Inflammatory macrophage treated with lipopolysaccharide for 1 hour (primary cell): ENCODE measurements around the gene AKR7A2.
"Not testable (repeated sequence)": the region's sequence is repeated elsewhere in the genome, so short reads cannot be mapped to it uniquely, and the experiment has no call there.

ENCODE experiments used
- DNase-seq, 2 donors: peaks; one replicate each; pipeline ENCODE4 v3.0.0-alpha.2; 2020 to 2022

Gene AKR7A2

GRCh38 chr1:19324665-19324990, 12.7 kb upstream of the AKR7A2 start:
- DNase-seq, result no peak

DNA sequence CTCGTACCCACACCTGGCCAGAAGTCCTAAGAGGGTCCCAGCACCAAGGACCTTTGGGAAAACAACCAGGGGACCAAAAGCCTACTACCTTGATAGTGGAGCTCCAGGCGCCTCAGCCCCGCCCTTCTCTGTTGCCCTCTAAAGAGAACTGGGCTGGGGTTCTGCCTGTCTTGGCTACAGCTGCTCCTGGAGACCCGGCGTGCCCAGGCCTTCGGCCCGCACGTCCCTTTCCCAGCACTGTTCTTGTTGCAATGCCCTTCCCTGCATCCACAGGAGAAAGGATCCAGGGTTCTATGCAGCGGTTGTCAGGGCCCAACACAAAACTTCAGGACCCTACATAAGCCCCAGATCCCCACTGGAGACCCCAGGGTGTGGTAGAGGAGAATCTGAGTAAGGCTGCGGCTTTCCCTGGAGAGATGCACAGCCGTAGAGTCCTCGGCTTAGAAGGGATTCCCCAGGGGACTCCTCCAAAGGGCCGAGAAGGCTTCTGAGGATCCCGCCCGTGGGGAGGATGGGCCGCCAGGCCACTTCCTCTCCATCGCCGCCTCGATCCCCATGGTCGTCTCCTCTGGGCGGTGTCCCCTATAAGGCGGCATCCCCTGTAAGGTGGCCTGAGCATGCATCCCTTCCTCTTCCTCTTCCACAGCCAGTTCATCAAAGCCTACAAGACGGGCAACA, 12.2 kb upstream of the AKR7A2 start:
- DNase-seq, result no peak

DNA sequence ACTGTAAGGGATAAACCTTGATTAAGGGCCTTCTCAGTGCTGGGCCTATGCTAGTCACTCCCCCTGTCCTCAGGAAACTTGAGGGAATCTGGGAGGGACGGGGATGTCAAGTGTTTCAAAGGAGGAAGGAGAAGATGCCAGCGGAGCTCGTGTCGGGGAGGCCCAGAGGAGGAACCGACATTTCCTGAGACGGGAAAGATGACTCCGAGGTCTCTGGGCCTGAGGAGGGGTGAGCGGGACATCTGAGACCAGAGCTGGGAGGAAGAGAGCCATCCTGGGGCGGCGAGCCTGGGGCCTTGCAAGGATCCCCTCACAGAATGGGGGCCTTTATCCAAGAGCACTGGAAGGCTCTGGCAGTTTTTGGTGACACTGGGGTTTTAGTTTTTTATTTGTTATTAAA, 10.5 kb upstream of the AKR7A2 start:
- no peak for DNase-seq

- DNase-seq, result no peak
Observed at GRCh38 chr1:19321071-19321470, 9.1 kb upstream of the AKR7A2 start.

DNA sequence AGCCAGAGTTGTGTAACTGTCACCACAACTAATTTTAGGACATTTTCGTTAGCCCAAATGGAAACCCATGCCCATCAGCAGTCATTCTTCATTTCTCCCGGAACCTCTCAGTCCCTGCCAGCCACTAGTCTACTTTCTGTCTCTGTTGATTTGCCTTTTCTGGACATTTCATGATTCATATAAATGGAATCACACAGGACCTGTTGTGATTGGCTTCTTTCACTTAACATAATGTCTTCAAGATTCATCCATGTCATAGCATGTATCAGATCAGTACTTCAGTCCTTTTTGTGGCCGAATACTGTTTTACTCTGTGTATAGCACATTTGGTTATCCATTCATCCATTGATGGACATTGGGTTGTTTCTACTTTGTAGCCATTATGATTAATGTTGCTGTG, 7.3 kb upstream of the AKR7A2 start:
- DNase-seq, result no peak

GRCh38 chr1:19317126-19317910, 5.4 kb upstream of the AKR7A2 start:
- DNase-seq, result no peak

DNA sequence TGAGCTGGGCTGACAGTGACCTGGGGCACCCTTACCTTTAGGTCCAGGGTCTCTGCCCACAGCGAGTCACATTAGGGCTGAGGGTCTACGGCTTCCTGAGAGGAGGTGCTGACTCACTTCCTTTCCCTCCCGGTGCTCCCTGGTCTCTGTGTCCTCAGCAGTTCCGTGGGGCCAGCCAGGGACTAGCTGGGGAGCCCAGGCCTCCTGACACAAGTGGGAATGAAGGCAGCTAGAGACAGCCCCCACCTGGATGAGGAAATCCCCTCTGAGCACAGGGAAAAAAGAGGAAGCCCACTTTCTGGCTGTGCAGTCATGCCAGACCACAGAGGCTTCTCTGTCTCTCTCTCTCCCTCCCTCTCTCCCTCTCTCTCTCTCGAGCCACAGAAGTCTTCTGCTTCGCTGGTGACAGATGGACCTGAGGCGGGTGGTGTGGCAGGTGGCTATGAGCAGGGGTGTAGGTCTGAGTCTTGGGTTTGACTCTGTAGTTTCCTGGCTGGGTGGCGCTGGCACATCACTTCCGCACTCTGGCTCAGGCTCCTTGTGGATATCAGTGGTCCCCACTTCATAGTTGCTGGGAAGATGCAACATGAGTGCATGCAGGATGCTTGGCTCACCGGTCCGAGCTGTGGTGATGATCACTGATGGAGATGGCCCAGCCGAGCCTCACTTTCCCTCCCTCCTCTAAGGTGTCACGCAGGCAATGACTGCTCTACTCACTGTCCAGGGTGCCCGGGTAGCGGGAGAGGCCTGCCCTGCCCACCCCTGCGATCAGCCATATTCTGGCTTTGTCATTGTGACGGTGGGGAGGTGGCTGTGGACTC, 3.6 kb upstream of the AKR7A2 start:
- peak; percentile 21 to 73 for DNase-seq

DNA sequence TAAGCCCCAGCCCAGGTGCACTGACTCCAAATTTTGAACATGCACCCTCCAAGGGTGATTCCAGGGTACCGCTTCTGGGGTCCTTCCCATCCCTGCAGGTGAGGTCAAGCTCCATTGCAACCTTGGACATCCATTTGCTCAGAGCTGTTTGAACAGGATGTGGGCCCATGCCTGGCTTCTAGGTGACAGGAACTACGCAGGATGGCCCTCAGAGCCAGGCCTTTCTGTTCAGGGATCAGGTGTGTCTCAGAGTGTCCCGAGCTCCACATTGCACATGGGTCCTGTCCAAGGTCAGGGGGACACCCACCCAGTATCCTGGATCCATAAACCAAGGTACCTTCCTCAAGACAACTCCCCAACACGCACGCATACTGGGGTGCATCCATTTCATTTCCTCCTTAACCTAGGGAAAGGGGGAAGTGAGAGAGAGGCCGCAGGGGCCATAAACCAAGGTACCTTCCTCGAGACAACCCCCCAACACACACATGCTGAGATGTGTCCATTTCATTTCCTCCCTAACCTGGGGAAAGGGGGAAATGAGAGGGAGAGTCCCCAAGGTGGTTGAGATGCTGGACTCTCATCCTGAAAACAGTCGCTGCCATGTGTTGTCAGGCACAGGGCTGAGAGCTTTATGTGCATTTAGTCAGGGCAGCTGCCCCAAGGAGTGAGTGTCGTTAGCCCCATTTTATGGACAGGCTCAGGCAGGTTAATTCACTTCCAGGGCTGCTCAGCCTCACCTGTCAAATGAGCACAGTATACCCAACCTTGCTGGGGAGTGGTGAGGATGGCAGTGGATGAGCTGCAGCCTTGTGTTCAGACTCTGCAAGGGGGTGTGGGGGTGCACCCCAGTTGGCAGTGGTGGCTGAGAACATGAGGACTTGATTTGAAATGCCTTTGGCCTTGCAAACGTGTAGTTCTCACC, 2.3 kb upstream of the AKR7A2 start:
- DNase-seq, result no peak

GRCh38 chr1:19313636-19313959, 1.7 kb upstream of the AKR7A2 start:
- DNase-seq, result no peak

DNA sequence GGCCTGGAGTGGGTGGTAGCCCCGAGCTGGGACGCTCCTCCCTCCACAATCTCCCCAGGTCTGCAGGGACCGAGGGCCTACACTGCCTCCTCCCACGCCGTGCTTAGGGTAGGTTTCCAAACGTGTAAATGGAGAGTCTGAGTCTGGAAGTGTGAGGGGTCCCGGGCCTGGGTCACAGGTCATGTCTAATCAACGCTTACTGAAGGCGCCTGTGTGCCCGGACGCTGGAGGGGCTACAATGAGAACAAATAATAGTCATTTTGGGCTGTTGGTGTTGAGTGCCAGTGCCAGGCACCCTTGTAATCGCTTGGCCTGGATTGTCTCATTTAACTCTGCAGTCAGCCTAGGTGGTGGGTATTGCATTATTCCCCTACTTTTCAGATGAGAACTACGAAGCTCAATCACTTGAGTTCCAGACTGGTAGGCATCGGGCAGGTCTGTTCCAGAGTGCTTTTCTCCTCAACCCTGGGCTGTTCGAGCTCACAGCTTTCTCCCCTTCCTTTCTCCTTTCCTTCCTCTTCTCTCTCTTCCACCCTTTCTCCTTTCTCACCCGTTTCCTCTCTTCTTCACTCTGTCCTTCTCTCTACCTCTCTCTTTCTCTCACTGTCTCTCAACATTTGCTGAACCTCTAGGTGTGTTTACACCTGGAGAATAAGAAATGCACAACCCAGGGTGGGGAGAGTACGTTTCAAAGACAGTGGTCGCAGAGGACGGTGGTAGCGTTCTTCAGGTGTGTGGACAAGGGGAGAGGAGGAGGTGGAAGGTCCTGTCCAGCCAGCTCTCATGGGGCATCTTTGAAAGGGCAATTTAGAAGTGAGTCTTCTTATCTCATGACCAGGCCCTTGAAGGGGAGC, 1.1 kb upstream of the AKR7A2 start:
- DNase-seq, result peak in 1 of 2 donors; percentile 54

GRCh38 chr1:19311503-19311930, 427 bp downstream of the AKR7A2 start:
- no peak for DNase-seq

- DNase-seq, result no peak
Observed at GRCh38 chr1:19310720-19311502, 1.0 kb downstream of the AKR7A2 start.

- no peak for DNase-seq
Observed at GRCh38 chr1:19310061-19310460, 1.9 kb downstream of the AKR7A2 start.

- no peak for DNase-seq
Observed at GRCh38 chr1:19309123-19309813, 2.7 kb downstream of the AKR7A2 start.

GRCh38 chr1:19308509-19308907, 3.4 kb downstream of the AKR7A2 start:
- no peak for DNase-seq

GRCh38 chr1:19307794-19308508, 4.0 kb downstream of the AKR7A2 start:
- no peak for DNase-seq

- no peak for DNase-seq
Observed at GRCh38 chr1:19306941-19307340, 5.0 kb downstream of the AKR7A2 start.

GRCh38 chr1:19305880-19306279, 6.1 kb downstream of the AKR7A2 start:
- no peak for DNase-seq

- DNase-seq, result not testable (repeated sequence)
Observed at GRCh38 chr1:19304081-19304480, 7.9 kb downstream of the AKR7A2 start.

DNA sequence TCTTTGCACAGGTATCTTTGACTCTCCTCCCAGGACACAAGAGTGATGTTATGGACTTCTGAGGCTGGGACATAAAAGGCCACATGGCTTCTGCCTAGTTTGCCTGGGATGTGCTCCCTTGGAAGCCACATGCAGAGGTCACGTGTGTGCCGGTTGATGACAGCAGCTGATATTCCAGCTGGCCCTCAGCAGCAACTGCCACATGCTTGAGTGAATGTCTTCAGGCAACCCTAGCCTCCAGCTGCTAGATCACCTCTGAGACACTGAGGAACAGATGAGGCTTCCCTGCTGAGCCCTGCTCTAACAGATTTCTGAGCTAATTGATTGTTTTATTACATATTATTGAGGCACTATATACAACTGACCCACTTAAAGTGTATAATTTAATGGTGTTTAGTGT, 11.7 kb downstream of the AKR7A2 start:
- no peak for DNase-seq
